H9 (cell line): Measurements from ENCODE around the gene MRPL34. TPM values are rescaled to one million over a fixed set of nuclear protein-coding genes. Genes with fewer than 3 reads are reported as not detected.

ENCODE experiments used
- DNase-seq: peaks from one replicate; pipeline ENCODE4 v3.0.0-alpha.2; 2017
- H2AFZ ChIP-seq: one replicate; pipeline ENCODE4 v1.6.1; 2013; ENCODE audit warnings: mild to moderate bottlenecking, low read length, control low read depth, moderate library complexity
- H2AK5ac ChIP-seq: 2 replicates; pipeline ENCODE4 v1.6.1; 2013; ENCODE audit warnings: low read length, control low read depth, mixed read lengths; ENCODE audit not compliant: insufficient read length
- H2BK120ac ChIP-seq: one replicate; pipeline ENCODE4 v1.6.1; 2013; ENCODE audit warnings: low read depth, mild to moderate bottlenecking, low read length, control low read depth, inconsistent platforms; ENCODE audit not compliant: poor library complexity, severe bottlenecking
- H2BK12ac ChIP-seq: 2 replicates; pipeline ENCODE4 v1.6.1; 2013; ENCODE audit warnings: low read length, control low read depth, mixed read lengths, low read depth; ENCODE audit not compliant: insufficient read length
- H2BK15ac ChIP-seq: 2 replicates; pipeline ENCODE4 v1.6.1; 2013; ENCODE audit warnings: low read depth, low read length, control low read depth
- H2BK20ac ChIP-seq: one replicate; pipeline ENCODE4 v1.6.1; 2013; ENCODE audit warnings: low read depth, mild to moderate bottlenecking, low read length, control low read depth, inconsistent platforms; ENCODE audit not compliant: poor library complexity, severe bottlenecking
- H2BK5ac ChIP-seq: 2 replicates; pipeline ENCODE4 v1.6.1; 2013; ENCODE audit warnings: low read length, control low read depth, mixed read lengths; ENCODE audit not compliant: insufficient read length
- H3K14ac ChIP-seq: 2 replicates; pipeline ENCODE4 v1.6.1; 2013; ENCODE audit warnings: low read length, control low read depth; ENCODE audit not compliant: insufficient read depth
- H3K18ac ChIP-seq: 2 replicates; pipeline ENCODE4 v1.6.1; 2013; ENCODE audit warnings: low read depth, mild to moderate bottlenecking, mixed read lengths, low read length, control low read depth; ENCODE audit not compliant: insufficient read length
- H3K23ac ChIP-seq: 2 replicates; pipeline ENCODE4 v1.6.1; 2013; ENCODE audit warnings: low read length, control low read depth, mixed read lengths, low read depth; ENCODE audit not compliant: insufficient read length
- H3K23me2 ChIP-seq: 2 replicates; pipeline ENCODE4 v1.6.1; 2013; ENCODE audit warnings: low read depth, mild to moderate bottlenecking, mixed read lengths, low read length, control low read depth; ENCODE audit not compliant: insufficient read length, poor library complexity, severe bottlenecking
- H3K27ac ChIP-seq: 2 replicates; pipeline ENCODE4 v1.5.1; 2013; ENCODE audit warnings: low read length, control low read depth, mixed read lengths, low read depth; ENCODE audit not compliant: insufficient read length
- H3K27me3 ChIP-seq: 2 replicates; pipeline ENCODE4 v1.6.1; 2013; ENCODE audit warnings: low read length, control low read depth, inconsistent platforms; ENCODE audit not compliant: insufficient read depth
- H3K4ac ChIP-seq: 2 replicates; pipeline ENCODE4 v1.6.1; 2013; ENCODE audit warnings: low read depth, mild to moderate bottlenecking, control low read depth, inconsistent platforms, low read length, moderate library complexity
- H3K4me1 ChIP-seq: 2 replicates; pipeline ENCODE4 v1.6.1; 2013; ENCODE audit warnings: low read length, control low read depth, inconsistent platforms; ENCODE audit not compliant: insufficient read depth
- H3K4me2 ChIP-seq: 2 replicates; pipeline ENCODE4 v1.6.1; 2013; ENCODE audit warnings: low read length, control low read depth, mixed read lengths; ENCODE audit not compliant: insufficient read length, insufficient read depth
- H3K56ac ChIP-seq: 2 replicates; pipeline ENCODE4 v1.6.1; 2013; ENCODE audit warnings: low read depth, mild to moderate bottlenecking, mixed read lengths, low read length, control low read depth; ENCODE audit not compliant: insufficient read length
- H3K79me1 ChIP-seq: 2 replicates; pipeline ENCODE4 v1.6.1; 2013; ENCODE audit warnings: low read depth, mild to moderate bottlenecking, moderate library complexity, low read length, control low read depth, inconsistent platforms; ENCODE audit not compliant: insufficient read depth, poor library complexity, severe bottlenecking
- H3K79me2 ChIP-seq: 2 replicates; pipeline ENCODE4 v1.6.1; 2013; ENCODE audit warnings: low read length, control low read depth, inconsistent platforms; ENCODE audit not compliant: insufficient read depth
- H3K9ac ChIP-seq: 2 replicates; pipeline ENCODE4 v1.6.1; 2013; ENCODE audit warnings: low read length, control low read depth, mixed read lengths; ENCODE audit not compliant: insufficient read length; ENCODE audit errors: extremely low read depth
- H3K9me3 ChIP-seq: one replicate; pipeline ENCODE4 v1.6.1; 2013; ENCODE audit warnings: low read depth, low read length, inconsistent platforms; ENCODE audit not compliant: control insufficient read depth
- H3T11ph ChIP-seq: one replicate; pipeline ENCODE4 v1.6.1; 2013; ENCODE audit warnings: mild to moderate bottlenecking, low read length, control low read depth, inconsistent platforms
- H4K20me1 ChIP-seq: one replicate; pipeline ENCODE4 v1.6.1; 2013; ENCODE audit not compliant: control insufficient read depth, insufficient read length, insufficient read depth
- H4K5ac ChIP-seq: 2 replicates; pipeline ENCODE4 v1.6.1; 2013; ENCODE audit warnings: low read depth, mild to moderate bottlenecking, mixed read lengths, low read length, control low read depth; ENCODE audit not compliant: insufficient read length
- H4K8ac ChIP-seq: replicated peaks from 2 replicates; pipeline ENCODE4 v1.6.1; 2013; ENCODE audit warnings: low read length, control low read depth, mixed read lengths, low read depth; ENCODE audit not compliant: insufficient read length
- H4K91ac ChIP-seq: 2 replicates; pipeline ENCODE4 v1.6.1; 2013; ENCODE audit warnings: low read depth, mild to moderate bottlenecking, moderate library complexity, mixed read lengths, low read length, control low read depth; ENCODE audit not compliant: insufficient read length
- H3K27ac Mint-ChIP-seq, 3 experiments: 2 replicates in 2 of 3; 3 replicates in 1 of 3; pipeline ENCODE4 v1.8.0; 2020 to 2021; ENCODE audit warnings: mixed read lengths in 3 of 3, mild to moderate bottlenecking in 1 of 3, moderate library complexity in 1 of 3
- H3K27me3 Mint-ChIP-seq: 2 replicates; pipeline ENCODE4 v1.8.0; 2021; ENCODE audit warnings: low read depth, mild to moderate bottlenecking, moderate library complexity, mixed read lengths
- H3K36me3 Mint-ChIP-seq, 3 experiments: 2 replicates in 2 of 3; 3 replicates in 1 of 3; pipeline ENCODE4 v1.8.0; 2020 to 2021; ENCODE audit warnings: low read depth in 3 of 3, mixed read lengths in 3 of 3; ENCODE audit not compliant: insufficient read depth in 1 of 3
- H3K4me1 Mint-ChIP-seq, 2 experiments: 2 replicates each; pipeline ENCODE4 v1.8.0; 2020; ENCODE audit warnings: mixed read lengths in 2 of 2
- H3K4me3 Mint-ChIP-seq, 2 experiments: 2 replicates in 1 of 2; 3 replicates in 1 of 2; pipeline ENCODE4 v1.8.0; 2020 to 2021; ENCODE audit warnings: mild to moderate bottlenecking in 2 of 2, mixed read lengths in 2 of 2, moderate library complexity in 1 of 2
- H3K9me3 Mint-ChIP-seq, 2 experiments: 2 replicates in 1 of 2; 3 replicates in 1 of 2; pipeline ENCODE4 v1.8.0; 2020; ENCODE audit warnings: mild to moderate bottlenecking in 2 of 2, mixed read lengths in 2 of 2, moderate library complexity in 1 of 2
- WGBS: extraction: QIAGEN DNeasy Blood & Tissue Kit; methylation state at CpG from one replicate; pipeline ENCODE4 v1.1.7; 2013; ENCODE audit warnings: missing lambda C conversion rate, low lambda C conversion rate, mixed read lengths; ENCODE audit not compliant: insufficient read length; ENCODE audit errors: extremely low coverage; 5-methylcytosine and 5-hydroxymethylcytosine counted together
- total RNA-seq: library from RNA; stranded (reverse); gene quantifications from 2 replicates; pipeline ENCODE4 v1.2.1, GENCODE V29; 2021
- TF ChIP-seq, protein P1 (sequence below): fragments of 200-600 bp; sonication (generic); conservative IDR thresholded peaks from 3 replicates; pipeline ENCODE4 v1.8.0; 2021; ENCODE audit warnings: antibody characterized with exemption, mild to moderate bottlenecking

MRPL34 gene
- total RNA-seq, 1 experiment from 2014 or later, result 84.6 TPM

GRCh38 chr19:17347361-17347760 is 41.7 kb downstream of the MRPL34 start:
- no peak overlapping the region for H3K27ac Mint-ChIP-seq

More at GRCh38 chr19:17347361-17347760, 41.7 kb downstream of the MRPL34 start:
- no peak overlapping the region for H2BK120ac ChIP-seq
- H2BK5ac ChIP-seq, result no peak overlapping the region
- no peaks in the 10 kb centered on the region for H3K79me1 ChIP-seq
- Mint-ChIP-seq H3K36me3 (peaks cover 2 to 15% (median 6%) of the 10 kb centered on the region in 3 experiments; a peak in 5 of 7 replicates), H3K4me1 (peaks cover 11 to 20% of the 10 kb centered on the region in 2 experiments), H3K4me3 (no peak overlapping the region), H3K27me3 (peaks cover 4% of the 10 kb centered on the region; the same call in 1 of the 2 replicates), H3K9me3 (no peaks in the 10 kb centered on the region; a peak in 1 of 5 replicates)
- no peaks in the 10 kb centered on the region for H3K79me2 ChIP-seq
- H3K9me3 ChIP-seq, result no peaks in the 10 kb centered on the region
- H2BK20ac ChIP-seq, result no peak overlapping the region
- H4K20me1 ChIP-seq, result no peaks in the 10 kb centered on the region
- no peak overlapping the region for H2AK5ac ChIP-seq
- H3K4ac ChIP-seq, result no peak overlapping the region
- H4K91ac ChIP-seq, result no peak overlapping the region
- no peak overlapping the region for H3K9ac ChIP-seq
- no peak overlapping the region for H3K56ac ChIP-seq
- no peak overlapping the region for H4K8ac ChIP-seq
- no CpG with 5 or more reads among the region's 6 CpGs for WGBS
- DNase-seq, result no peak
- TF ChIP-seq, protein P1, sequence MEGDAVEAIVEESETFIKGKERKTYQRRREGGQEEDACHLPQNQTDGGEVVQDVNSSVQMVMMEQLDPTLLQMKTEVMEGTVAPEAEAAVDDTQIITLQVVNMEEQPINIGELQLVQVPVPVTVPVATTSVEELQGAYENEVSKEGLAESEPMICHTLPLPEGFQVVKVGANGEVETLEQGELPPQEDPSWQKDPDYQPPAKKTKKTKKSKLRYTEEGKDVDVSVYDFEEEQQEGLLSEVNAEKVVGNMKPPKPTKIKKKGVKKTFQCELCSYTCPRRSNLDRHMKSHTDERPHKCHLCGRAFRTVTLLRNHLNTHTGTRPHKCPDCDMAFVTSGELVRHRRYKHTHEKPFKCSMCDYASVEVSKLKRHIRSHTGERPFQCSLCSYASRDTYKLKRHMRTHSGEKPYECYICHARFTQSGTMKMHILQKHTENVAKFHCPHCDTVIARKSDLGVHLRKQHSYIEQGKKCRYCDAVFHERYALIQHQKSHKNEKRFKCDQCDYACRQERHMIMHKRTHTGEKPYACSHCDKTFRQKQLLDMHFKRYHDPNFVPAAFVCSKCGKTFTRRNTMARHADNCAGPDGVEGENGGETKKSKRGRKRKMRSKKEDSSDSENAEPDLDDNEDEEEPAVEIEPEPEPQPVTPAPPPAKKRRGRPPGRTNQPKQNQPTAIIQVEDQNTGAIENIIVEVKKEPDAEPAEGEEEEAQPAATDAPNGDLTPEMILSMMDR, result no peak
- no peak overlapping the region for H3K18ac ChIP-seq
- no peaks in the 10 kb centered on the region for H3K4me1 ChIP-seq
- H2AFZ ChIP-seq, result no peak overlapping the region
- no peak overlapping the region for H3K27ac ChIP-seq
- no peak overlapping the region for H3K14ac ChIP-seq
- H3T11ph ChIP-seq, result no peak overlapping the region
- no peak overlapping the region for H2BK15ac ChIP-seq
- no peak overlapping the region for H3K4me2 ChIP-seq
- H2BK12ac ChIP-seq, result no peak overlapping the region
- H4K5ac ChIP-seq, result no peak overlapping the region
- no peaks in the 10 kb centered on the region for H3K23me2 ChIP-seq
- H3K23ac ChIP-seq, result no peak overlapping the region
- H3K27me3 ChIP-seq, result no peaks in the 10 kb centered on the region
